Astrocyte (in vitro differentiated cells and primary cell): ENCODE data around the gene MEMO1. TPM values are rescaled to one million over a fixed set of nuclear protein-coding genes. Genes with fewer than 3 reads are reported as not detected.
"Not testable (repeated sequence)": the region's sequence is repeated elsewhere in the genome, so short reads cannot be mapped to it uniquely, and the experiment has no call there.

Experiments used
- DNase-seq: peaks from one replicate; pipeline ENCODE4 v3.0.0-alpha.2; 2010; ENCODE audit warnings: low read depth
- FAIRE-seq: peaks from 2 replicates; lab custom pipeline; 2011; peaks lifted over from hg19 to GRCh38; lab: Jason Lieb, UNC
- H2AFZ ChIP-seq: 2 replicates; pipeline ENCODE4 v1.6.0; 2012; ENCODE audit warnings: low read depth, low read length, inconsistent platforms
- H3K27ac ChIP-seq: 2 replicates; pipeline ENCODE4 v1.5.1; 2011; ENCODE audit warnings: low read depth, low read length, inconsistent platforms
- H3K27me3 ChIP-seq: 2 replicates; pipeline ENCODE4 v1.6.0; 2011; ENCODE audit warnings: low read length, inconsistent platforms; ENCODE audit not compliant: insufficient read depth
- H3K36me3 ChIP-seq: 2 replicates; pipeline ENCODE4 v1.5.1; 2011; ENCODE audit warnings: low read length, inconsistent platforms; ENCODE audit not compliant: insufficient read depth
- H3K4me1 ChIP-seq: 2 replicates; pipeline ENCODE4 v1.5.1; 2011; ENCODE audit warnings: low read length, inconsistent platforms; ENCODE audit not compliant: insufficient read depth
- H3K4me2 ChIP-seq: 2 replicates; pipeline ENCODE4 v1.6.0; 2012; ENCODE audit warnings: low read length, inconsistent platforms
- H3K4me3 ChIP-seq: 2 replicates; pipeline ENCODE4 v1.5.1; 2011; ENCODE audit warnings: low read depth, mild to moderate bottlenecking, low read length, inconsistent platforms; ENCODE audit not compliant: insufficient read depth
- H3K79me2 ChIP-seq: 2 replicates; pipeline ENCODE4 v1.6.0; 2012; ENCODE audit warnings: mild to moderate bottlenecking, low read length, inconsistent platforms; ENCODE audit not compliant: insufficient read depth
- H3K9ac ChIP-seq: 2 replicates; pipeline ENCODE4 v1.6.0; 2012; ENCODE audit warnings: mild to moderate bottlenecking, low read length, inconsistent platforms
- H3K9me3 ChIP-seq: 2 replicates; pipeline ENCODE4 v1.5.1; 2012; ENCODE audit warnings: low read depth, mild to moderate bottlenecking, low read length, inconsistent platforms; ENCODE audit not compliant: insufficient read depth
- H4K20me1 ChIP-seq: 2 replicates; pipeline ENCODE4 v1.6.0; 2012; ENCODE audit warnings: low read length, inconsistent platforms; ENCODE audit not compliant: insufficient read depth
- H3K27ac Mint-ChIP-seq: one replicate; pipeline ENCODE4 v1.8.0; 2021; ENCODE audit warnings: mild to moderate bottlenecking, mixed read lengths; ENCODE audit not compliant: unreplicated experiment
- H3K27me3 Mint-ChIP-seq: one replicate; pipeline ENCODE4 v1.8.0; 2021; ENCODE audit warnings: low read depth, mixed read lengths; ENCODE audit not compliant: unreplicated experiment
- H3K36me3 Mint-ChIP-seq: one replicate; pipeline ENCODE4 v1.8.0; 2021; ENCODE audit warnings: low read depth, mixed read lengths; ENCODE audit not compliant: unreplicated experiment
- H3K4me1 Mint-ChIP-seq: one replicate; pipeline ENCODE4 v1.8.0; 2021; ENCODE audit warnings: low read depth, mixed read lengths; ENCODE audit not compliant: unreplicated experiment
- H3K4me3 Mint-ChIP-seq: one replicate; pipeline ENCODE4 v1.8.0; 2021; ENCODE audit warnings: mild to moderate bottlenecking, moderate library complexity, mixed read lengths; ENCODE audit not compliant: unreplicated experiment
- H3K9me3 Mint-ChIP-seq: one replicate; pipeline ENCODE4 v1.8.0; 2021; ENCODE audit warnings: mild to moderate bottlenecking, mixed read lengths; ENCODE audit not compliant: unreplicated experiment
- CTCF ChIP-seq: IDR thresholded peaks from 2 replicates; pipeline ENCODE4 v1.5.1; 2011; ENCODE audit warnings: low read depth, mild to moderate bottlenecking, inconsistent platforms, low read length, moderate library complexity; ENCODE audit not compliant: insufficient read depth
- EZH2 ChIP-seq: IDR thresholded peaks from 2 replicates; pipeline ENCODE4 v1.6.1; 2012; ENCODE audit warnings: mild to moderate bottlenecking, low read length, inconsistent platforms; ENCODE audit not compliant: insufficient read depth
- total RNA-seq: library from RNA; stranded (reverse); gene quantifications from 2 replicates; pipeline ENCODE4 v1.2.1, GENCODE V29; 2021

MEMO1 gene
- total RNA-seq, 1 donor from 2014 or later, result 65.2 TPM

GRCh38 chr2:31967790-31968189 lies 43.0 kb downstream of the MEMO1 start:
- Mint-ChIP-seq H3K4me1 (peaks cover 5% of the 10 kb centered on the region), H3K36me3 (no peaks in the 10 kb centered on the region), H3K27me3 (no peaks in the 10 kb centered on the region), H3K27ac (no peak overlapping the region), H3K4me3 (no peak overlapping the region), H3K9me3 (no peaks in the 10 kb centered on the region)
- no peak overlapping the region for H3K27ac ChIP-seq
- peaks cover 67% of the 10 kb centered on the region for H4K20me1 ChIP-seq
- DNase-seq, result no peak
- H3K9ac ChIP-seq, result no peak overlapping the region
- no peak overlapping the region for H3K4me2 ChIP-seq
- H2AFZ ChIP-seq, result no peak overlapping the region
- H3K9me3 ChIP-seq, result no peaks in the 10 kb centered on the region
- H3K27me3 ChIP-seq, result no peaks in the 10 kb centered on the region
- H3K4me1 ChIP-seq, result no peaks in the 10 kb centered on the region
- no peaks in the 10 kb centered on the region for H3K36me3 ChIP-seq
- no peak overlapping the region for H3K4me3 ChIP-seq
- TF ChIP-seq CTCF (no peak), EZH2 (no peak)
- no peak for FAIRE-seq
- H3K79me2 ChIP-seq, result peaks cover 98% of the 10 kb centered on the region

DNA sequence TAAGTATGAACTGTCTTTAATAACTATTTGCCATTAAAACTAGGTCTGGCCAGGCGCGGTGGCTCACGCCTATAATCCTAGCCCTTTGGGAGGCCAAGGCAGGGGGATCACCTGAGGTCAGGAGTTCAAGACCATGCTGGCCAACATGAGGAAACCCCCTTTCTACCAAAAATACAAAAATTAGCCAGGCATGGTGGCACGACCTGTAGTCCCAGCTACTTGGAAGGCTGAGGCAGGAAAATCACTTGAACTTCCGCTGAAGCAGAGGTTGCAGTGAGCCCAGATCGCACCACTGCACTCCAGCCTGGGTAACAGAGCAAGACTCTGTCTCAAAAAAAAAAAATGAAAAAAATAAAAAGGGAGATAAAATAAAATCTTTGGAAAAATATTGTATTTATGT lies 44.4 kb downstream of the MEMO1 start:
- H3K36me3 Mint-ChIP-seq, H3K27ac ChIP-seq, DNase-seq, H3K4me1 Mint-ChIP-seq, H3K4me3 Mint-ChIP-seq, H3K4me2 ChIP-seq, H3K36me3 ChIP-seq, H2AFZ ChIP-seq, H3K4me3 ChIP-seq, H3K27ac Mint-ChIP-seq, H3K4me1 ChIP-seq, FAIRE-seq, H3K27me3 Mint-ChIP-seq, H3K9ac ChIP-seq, H3K27me3 ChIP-seq, H3K9me3 Mint-ChIP-seq, H3K9me3 ChIP-seq: not testable (repeated sequence)
- H3K79me2 ChIP-seq, result peaks cover 98% of the 10 kb centered on the region
- H4K20me1 ChIP-seq, result peaks cover 68% of the 10 kb centered on the region

DNA sequence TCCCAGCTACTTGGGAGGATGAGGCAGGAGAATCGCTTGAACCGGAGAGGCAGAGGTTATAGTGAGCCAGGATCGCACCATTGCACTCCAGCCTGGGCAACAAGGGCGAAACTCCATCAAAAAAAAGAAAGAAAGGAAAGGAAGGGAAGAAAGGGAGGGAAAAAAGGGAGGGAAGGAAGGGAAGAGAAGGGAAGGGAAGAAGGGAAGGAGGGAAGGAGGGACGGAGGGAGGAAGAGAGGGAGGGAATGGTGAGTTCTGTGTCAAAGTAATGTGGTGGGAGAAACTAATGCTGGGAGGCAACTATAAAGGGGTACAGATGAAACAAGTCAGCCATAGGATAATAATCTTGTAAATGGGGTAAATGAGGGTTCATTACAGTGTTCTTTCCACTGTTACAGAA lies 45.7 kb downstream of the MEMO1 start:
- no peaks in the 10 kb centered on the region for H3K27me3 Mint-ChIP-seq
- Histone ChIP-seq H3K36me3 (no peaks in the 10 kb centered on the region), H3K9ac (no peak overlapping the region), H3K4me3 (no peak overlapping the region), H3K27me3 (no peaks in the 10 kb centered on the region), H3K4me1 (no peaks in the 10 kb centered on the region), H3K9me3 (no peaks in the 10 kb centered on the region), H2AFZ (no peak overlapping the region), H3K4me2 (no peak overlapping the region), H4K20me1 (peaks cover 68% of the 10 kb centered on the region), H3K79me2 (peaks cover 98% of the 10 kb centered on the region), H3K27ac (no peak overlapping the region)
- FAIRE-seq, result no peak
- no peak for TF ChIP-seq EZH2
- TF ChIP-seq CTCF, result no peak
- no peak overlapping the region for H3K27ac Mint-ChIP-seq
- peaks cover 6% of the 10 kb centered on the region for H3K4me1 Mint-ChIP-seq
- no peak overlapping the region for H3K4me3 Mint-ChIP-seq
- H3K9me3 Mint-ChIP-seq, result no peaks in the 10 kb centered on the region
- H3K36me3 Mint-ChIP-seq, result no peaks in the 10 kb centered on the region
- no peak for DNase-seq
